ENCODE results near the gene CAMLG.
"Not testable (repeated sequence)": the region's sequence is repeated elsewhere in the genome, so short reads cannot be mapped to it uniquely, and the experiment has no call there.

The CAMLG gene

DNA sequence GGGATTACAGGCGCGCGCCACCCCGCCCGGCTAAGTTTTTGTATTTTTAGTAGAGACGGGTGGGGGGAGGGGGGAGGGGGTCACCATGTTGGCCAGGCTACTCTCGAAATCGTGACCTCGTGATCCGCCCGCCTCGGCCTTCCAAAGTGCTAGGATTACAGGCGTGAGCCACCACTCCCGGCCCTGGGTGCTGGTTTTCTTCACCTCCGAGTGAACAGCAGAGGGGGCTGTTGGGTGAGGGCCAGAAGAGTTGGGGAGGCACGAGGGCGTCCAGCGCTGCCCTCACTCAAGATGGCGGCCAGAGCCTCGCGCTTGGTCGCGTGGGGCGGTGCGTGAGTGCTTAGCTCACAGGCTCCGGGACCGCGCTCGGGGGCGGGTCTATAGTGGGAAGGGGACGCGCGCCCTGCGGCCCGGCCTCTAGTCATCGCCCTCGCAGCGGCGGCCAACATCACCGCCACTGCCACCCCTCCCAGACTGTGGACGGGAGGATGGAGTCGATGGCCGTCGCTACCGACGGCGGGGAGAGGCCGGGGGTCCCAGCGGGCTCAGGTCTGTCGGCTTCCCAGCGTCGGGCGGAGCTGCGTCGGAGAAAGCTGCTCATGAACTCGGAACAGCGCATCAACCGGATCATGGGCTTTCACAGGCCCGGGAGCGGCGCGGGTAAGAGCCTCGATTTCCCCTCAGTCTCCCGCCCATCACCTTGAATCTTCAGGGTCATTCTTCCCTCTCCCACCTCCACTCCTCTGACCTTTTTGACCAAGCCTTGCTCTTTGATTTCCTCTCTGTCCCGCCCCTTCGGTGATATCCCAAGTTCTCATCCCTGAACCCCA lies at the start of gene CAMLG:
Gene CAMLG (plus strand): TSS at position 416 of the 830 bp plus-strand sequence. CDS start 73 bp downstream, at position 489.
- FAIRE-seq (peak; percentile 49), DNase-seq (ENCODE audit: insufficient read length, low spot score) (peak; percentile 93)

DNA sequence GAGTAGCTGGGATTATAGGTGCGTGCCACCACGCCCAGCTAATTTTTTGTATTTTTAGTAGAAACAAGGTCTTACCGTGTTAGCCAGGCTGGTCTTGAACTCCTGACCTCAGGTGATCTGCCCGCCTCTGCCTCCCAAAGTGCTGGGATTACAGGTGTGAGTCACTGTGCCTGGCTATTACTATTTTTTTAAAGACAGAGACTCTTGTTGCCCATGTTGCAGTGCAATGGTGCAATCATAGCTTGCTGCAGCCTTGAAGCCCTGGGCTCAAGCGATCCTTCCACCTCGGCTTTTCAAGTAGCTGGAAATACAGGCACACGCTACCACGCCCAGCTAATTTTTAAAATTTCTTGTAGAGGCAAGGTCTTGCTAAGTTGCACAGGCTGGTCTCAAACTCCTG lies 48.2 kb upstream of the CAMLG start:
- FAIRE-seq; DNase-seq (ENCODE audit: insufficient read length, low spot score): not testable (repeated sequence)

DNA sequence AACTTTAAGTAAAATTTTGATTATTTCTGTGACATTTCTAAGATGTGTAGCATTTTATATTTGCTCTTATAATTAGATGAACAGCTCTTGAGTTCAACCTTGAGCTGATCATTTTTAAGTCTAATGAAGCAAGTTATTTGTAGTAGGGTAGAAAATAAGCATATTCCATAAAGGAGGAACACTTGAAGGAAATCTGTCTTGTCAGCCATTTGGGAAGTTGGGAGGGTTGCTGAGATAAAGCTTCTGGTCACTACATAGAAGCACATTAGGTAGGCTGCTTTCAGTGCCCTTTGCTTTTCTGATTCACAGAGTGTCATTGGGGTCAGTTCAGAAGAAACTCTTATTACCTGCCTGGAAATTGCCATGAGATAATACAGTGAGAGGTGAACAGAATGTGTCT lies 45.6 kb upstream of the CAMLG start:
- FAIRE-seq: no peak
- DNase-seq (ENCODE audit: insufficient read length, low spot score): no peak

DNA sequence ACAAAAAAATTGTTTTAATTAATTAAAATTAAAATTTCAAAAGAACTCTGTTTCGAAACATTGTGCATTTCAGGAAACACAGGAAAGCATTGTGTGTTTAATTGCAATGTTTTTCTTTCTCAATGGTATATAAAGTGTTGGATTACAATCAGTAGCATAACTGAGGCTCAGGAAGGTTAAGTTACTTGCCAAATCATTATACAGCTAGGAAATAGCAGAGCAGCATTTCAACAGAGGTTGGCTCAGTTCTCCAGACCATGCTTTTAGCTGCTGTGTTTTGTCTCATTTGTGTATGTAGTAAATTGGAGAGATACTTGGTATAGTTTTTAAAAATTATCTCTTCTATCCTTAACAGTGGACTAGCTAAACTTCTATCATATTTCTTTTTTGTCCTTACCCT lies 30.0 kb upstream of the CAMLG start:
- DNase-seq (ENCODE audit: insufficient read length, low spot score) (no peak), FAIRE-seq (no peak)

DNA sequence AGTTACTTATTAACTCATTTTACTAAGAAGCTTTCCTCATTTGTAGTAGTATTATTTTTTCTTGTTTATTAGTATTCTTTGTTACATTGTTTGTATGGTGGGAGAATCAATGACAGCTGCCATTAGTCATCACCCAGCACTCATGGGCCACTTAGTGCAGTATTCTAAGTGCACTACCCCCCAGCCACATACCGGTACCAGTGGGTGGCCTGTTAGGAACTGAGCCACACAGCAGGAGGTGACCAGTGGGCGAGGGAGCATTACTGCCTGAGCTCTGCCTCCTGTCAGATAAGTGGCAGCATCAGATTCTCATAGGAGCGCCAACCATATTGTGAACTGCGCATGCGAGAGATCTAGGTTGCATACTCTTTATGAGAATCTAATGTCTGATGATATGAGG lies 24.2 kb upstream of the CAMLG start:
- DNase-seq (ENCODE audit: insufficient read length, low spot score): no peak
- FAIRE-seq: no peak

DNA sequence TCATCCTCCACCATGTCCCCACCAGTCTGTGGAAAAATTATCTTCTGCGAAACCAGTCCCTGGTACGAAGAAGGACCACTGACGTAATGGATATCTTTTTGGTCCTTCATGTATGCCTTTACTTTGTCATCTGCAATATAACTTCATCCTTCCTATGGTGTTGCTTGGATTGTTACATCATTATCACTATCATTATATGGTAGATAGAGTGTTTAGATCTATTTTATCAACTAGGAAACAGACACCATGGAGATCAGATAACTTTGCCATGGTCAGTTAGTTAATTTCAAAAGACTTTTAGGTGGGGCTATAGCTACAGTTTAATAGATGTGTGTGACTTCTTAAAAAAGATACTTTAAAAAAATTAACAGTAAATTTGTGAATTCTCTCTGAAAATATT lies 23.8 kb upstream of the CAMLG start:
- FAIRE-seq: no peak
- no peak for DNase-seq (ENCODE audit: insufficient read length, low spot score)

DNA sequence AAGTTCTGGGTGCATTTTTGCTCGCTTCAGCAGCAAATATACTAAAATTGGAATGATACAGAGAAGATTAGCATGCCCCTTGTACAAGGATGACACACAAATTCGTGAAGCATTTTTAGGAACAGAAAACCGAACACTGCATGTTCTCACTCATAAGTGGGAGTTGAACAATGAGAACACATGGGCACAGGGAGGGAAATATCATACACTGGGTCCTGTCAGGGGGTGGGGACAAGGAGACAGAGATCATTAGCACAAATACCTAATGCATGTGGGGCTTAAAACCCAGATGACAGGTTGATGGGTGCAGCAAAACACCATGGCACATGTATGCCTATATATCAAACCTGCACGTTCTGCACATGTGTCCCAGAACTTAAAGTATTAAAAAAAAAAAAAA lies 22.9 kb upstream of the CAMLG start:
- not testable (repeated sequence) for FAIRE-seq; DNase-seq (ENCODE audit: insufficient read length, low spot score)

DNA sequence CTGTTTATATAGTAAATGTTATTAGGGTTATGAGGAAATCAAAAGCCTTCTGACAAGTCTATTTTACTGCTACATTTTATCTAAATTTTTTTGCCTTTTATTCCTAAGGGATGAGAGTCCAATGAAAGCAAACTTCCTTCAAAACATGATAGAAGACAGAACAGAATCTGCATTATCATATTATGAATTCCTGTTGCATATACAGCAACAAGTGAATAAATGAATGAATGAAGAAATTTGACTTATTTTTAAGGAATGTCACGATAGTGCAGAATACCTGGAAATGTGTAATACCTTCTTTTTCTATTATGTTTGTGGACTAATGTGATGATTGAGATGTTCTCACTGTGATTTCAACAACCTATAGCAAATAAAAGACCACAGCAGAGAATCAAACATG lies 13.5 kb upstream of the CAMLG start:
- FAIRE-seq (no peak), DNase-seq (ENCODE audit: insufficient read length, low spot score) (no peak)

DNA sequence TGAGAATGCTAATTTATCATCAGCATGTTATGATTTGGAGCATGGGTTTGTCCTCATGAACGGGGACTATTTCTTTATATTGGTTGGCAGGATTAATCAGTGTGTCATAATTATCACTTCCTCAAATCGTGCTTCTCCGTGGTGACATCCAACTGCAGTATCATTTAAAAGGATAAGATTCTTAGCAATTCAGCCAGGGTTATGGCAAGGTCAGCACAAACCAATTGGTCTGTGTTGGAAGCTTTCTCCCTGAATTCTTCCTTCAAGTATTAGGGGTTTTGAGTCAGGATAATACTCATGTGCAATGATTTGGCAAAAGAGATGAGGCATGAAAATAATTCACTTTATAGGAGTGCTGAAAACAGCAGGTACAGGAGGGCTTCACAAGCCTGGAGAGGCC lies 5.5 kb upstream of the CAMLG start:
- FAIRE-seq (no peak), DNase-seq (ENCODE audit: insufficient read length, low spot score) (no peak)

DNA sequence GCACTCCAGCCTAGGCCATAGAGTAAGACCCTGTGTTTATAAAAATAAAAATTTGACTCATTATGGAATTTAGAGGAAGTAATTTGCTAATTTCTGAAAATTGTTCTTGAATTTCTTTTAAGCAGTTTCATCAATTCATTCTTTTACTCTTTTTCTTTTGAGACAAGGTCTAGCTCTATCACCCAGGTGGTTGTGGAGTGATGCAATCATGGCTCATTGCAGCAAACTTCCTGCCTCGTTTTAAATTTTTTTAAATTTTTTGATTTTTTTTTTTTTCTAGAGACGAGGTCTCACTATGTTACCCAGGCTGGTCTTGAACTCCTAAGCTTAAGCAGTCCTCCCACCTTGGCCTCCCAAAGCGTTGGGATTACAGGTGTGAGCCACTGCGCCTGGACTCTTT lies 3.1 kb upstream of the CAMLG start:
- FAIRE-seq (no peak), DNase-seq (ENCODE audit: insufficient read length, low spot score) (no peak)

DNA sequence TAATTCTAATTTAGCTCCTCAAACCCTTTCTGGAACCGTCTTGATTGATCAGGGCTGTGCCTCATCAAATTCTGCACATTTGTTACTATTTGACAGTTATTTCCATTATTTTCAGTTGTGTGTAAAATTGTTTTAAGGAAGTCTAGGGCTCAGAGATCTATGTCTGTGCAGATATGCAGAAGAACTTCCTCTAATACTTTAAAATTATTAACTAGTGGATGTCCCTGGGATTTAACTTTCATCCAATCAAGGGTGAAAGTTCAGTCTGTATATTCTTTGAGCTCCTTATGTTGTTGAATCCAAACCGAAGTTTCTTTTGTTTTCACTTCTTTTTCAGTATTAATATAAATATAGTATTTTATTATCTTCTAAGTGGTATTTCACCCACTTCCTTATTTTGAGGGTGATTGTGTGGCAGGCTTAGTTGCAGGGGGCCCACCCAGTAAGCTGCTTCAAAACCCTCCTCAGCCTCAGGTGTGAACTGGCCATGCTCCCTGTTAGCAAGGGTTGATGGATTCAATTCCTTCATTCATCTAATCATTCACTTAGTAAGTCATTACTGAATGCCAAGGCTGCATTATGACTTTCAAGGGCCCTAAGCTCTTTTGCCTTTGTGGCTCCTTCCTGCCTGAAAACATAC lies 2.1 kb upstream of the CAMLG start:
- DNase-seq (ENCODE audit: insufficient read length, low spot score) (no peak), FAIRE-seq (no peak)

DNA sequence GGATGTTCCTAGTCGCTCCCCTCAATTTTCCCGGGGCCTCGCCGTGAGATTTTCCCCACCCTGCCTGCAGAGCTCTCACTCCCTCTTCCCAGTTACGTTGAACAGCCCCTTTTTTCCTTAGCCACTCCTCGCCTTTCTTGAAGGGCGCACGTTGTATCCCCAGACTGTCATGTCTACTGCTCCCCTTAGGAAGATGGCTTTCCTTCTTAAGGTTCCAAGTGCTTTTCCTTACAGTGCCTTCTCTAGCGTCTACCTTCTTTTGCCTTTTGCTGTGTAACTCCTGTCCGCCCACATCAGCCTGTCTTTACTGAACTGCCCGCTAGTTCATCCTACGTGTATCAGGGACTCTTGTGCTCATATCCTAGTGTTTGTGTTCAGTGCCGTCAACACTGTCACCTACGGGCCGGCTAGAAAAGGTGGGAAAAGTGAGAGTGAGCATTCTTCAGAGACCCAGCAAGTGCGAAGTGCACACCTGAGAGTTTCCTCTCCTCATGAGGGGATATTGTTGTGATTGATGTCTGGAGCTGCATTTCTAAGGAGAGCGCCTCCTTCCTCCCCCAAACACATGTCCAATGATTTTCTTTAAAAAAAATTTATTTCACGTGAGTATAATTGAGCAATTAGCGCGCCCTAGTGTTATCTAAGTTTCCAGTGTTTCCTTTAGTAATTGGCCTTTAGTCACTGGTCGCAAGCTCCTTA lies 764 bp downstream of the CAMLG start:
- DNase-seq (ENCODE audit: insufficient read length, low spot score) (peak; percentile 38), FAIRE-seq (no peak)

DNA sequence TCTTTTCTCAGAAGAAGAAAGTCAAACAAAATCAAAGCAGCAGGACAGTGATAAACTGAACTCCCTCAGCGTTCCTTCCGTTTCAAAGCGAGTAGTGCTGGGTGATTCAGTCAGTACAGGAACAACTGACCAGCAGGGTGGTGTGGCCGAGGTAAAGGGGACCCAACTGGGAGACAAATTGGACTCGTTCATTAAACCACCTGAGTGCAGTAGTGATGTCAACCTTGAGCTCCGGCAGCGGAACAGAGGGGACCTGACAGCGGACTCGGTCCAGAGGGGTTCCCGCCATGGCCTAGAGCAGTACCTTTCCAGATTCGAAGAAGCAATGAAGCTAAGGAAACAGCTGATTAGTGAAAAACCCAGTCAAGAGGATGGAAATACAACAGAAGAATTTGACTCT lies 2.7 kb downstream of the CAMLG start:
- FAIRE-seq (no peak), DNase-seq (ENCODE audit: insufficient read length, low spot score) (no peak)

DNA sequence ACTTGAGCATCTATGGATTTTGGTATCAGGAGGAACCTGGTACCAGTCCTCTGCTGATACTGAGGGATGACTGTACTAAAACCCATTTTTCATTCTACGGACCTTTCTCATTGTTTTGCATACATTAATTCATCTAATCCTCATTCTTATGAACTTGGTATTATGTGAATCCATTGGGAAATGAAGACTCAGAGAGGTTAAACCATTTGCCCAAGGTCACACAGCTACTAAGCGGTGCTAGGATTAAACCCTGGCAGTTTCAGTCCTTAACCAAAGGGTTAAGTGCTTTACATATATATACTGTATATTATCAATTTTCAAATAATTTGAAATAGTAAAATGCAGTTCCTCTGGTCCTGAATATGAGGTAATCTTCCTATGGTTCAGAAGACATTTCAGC lies 3.8 kb downstream of the CAMLG start:
- FAIRE-seq: no peak
- no peak for DNase-seq (ENCODE audit: insufficient read length, low spot score)

DNA sequence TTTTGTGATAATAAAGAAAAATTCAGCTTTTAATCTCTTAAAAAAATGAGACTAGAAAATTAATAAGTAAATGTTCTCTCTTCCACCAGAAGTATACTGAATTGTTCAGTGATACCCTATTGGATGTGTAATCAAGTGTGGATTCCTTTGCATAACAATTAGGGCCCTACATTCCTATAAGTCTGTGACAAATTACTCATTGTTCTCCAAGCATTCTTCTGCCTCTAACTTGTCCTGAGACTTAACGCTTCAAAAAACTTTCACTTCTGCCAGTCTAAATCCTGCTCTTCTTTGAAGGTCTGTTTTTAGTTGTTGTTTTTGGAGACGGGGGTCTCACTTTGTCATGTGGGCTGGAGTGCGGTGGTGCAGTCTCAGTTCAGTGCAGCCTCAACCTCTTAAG lies 11.1 kb downstream of the CAMLG start:
- DNase-seq (ENCODE audit: insufficient read length, low spot score): no peak

DNA sequence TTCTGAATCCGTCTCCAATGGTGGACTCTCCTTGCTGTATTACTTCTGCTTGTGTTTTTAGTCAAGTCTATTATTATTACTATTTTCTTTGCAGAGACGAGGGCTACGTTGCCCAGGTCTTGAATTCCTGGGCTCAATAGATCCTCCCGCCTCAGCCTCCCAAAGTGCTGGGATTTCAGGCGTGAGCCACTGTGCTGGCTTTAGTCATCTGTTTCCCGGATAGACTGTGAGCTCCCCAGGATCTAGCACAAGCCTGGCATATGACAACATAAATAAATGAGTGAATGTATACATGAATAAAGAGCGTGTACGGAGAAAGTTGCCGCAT lies 19.8 kb downstream of the CAMLG start:
- no peak for FAIRE-seq
- DNase-seq (ENCODE audit: insufficient read length, low spot score): no peak

More for the DNA sequence above, 11.1 kb downstream of the CAMLG start:
- FAIRE-seq: no peak

DNA sequence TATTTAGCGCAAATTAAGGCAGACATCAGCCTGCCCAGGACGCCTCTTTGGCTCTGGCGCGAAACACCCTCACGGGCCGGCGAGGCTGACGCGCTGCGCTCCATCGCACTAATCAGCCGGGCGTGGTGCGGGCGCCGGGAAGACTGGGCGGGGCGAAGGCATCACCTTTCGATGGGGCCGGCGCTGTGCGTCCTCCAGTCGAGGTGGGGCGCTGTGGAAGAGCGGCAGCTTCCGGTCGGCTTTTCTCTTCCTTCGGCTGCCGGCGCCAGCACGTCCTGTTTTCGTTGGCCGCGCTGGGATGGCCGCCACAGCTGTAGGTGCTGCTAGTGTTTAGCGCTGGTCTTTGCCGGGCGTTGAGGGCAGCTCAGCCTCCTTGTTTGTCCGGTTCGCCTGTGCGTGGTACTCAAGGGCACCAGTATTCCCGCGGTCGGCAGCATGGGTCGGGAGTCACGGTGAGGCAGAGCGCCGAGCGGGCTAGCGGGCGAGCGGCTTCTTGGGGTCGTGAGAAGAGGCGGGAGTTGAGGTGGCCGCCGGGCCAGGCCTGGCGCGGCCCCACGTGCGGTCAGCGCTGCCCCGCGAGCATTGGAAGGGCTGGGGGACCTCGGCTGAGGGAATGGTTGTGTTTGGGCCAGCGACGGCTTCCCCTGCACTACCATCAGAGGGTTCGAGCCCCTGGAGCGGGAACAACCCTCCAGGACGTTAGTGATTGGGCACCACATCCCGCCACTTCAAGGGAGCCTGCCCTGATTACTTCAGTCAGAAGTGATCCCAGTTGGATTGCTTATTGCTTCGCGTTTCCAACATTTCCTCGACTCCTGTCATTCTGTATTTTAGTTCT lies 20.4 kb downstream of the CAMLG start, which contains the start of gene DDX46:
Gene DDX46 (plus strand): TSS at position 276 of the 838 bp plus-strand sequence. CDS start 160 bp downstream, at position 436.
- FAIRE-seq (peak; percentile 46), DNase-seq (ENCODE audit: insufficient read length, low spot score) (peak; percentile 92)

DNA sequence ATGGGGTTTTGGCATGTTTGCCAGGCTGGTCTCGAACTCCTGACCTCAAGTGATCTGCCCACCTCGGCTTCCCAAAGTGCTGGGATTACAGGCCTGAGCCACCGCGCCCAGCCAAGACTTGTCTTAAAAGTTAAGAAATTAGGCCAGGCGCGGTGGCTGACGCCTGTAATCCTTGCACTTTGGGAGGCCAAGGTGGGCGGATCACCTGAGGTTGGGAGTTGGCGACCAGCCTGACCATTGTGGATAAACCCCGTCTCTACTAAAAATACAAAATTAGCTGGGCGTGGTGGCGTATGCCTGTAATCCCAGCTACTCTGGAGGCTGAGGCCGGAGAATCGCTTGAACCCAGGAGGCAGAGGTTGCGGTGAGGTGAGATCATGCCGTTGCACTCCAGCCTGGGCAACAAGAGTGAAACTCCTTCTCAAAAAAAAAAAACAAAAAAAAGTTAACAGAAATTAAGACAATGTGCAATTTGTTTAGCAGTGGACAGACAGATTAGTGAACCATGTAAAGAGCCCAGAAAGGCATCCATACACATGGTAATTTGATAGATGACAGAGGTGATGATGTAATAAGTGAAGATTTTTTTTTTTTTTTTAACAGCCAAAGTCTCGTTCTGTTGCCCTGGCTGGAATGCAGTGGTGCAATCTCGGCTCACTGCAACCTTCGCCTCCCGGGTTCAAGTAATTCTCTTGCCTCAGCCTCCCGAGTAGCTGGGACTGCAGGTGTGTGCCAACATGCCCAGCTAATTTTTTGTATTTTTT lies 29.4 kb downstream of the CAMLG start:
- not testable (repeated sequence) for DNase-seq (ENCODE audit: insufficient read length, low spot score); FAIRE-seq

DNA sequence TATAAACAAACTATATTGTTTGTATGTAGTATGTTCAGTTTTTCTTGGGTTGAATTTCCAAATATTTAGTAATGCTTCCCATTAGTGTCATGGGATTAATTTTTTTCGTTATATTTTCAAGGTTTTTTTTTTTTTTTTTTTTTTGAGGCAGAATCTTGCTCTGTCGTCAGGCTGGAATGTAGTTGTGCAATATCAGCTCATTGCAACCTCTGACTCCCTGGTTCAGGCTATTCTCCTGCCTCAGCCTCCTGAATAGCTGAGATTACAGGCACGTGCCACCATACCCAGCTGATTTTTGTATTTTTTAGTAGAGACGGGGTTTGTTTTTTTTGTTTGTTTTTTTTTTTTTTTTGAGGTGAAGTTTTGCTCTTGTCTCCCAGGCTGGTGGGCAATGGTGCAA lies 30.9 kb downstream of the CAMLG start:
- FAIRE-seq (no peak), DNase-seq (ENCODE audit: insufficient read length, low spot score) (no peak)
